Colonic mucosa (tissue), 4 donors: ENCODE data around the gene CPAMD8. TPM values are rescaled to one million over a fixed set of nuclear protein-coding genes. Genes with fewer than 3 reads are reported as not detected.

Experiments used
- DNase-seq: peaks from one replicate; pipeline ENCODE4 v3.0.0-alpha.2; 2020
- H3K27ac ChIP-seq: fragments of 200-600 bp; one replicate; pipeline ENCODE4 v1.8.0; 2021
- H3K27me3 ChIP-seq: fragments of 200-600 bp; one replicate; pipeline ENCODE4 v1.8.0; 2021
- H3K36me3 ChIP-seq: fragments of 200-600 bp; one replicate; pipeline ENCODE4 v1.8.0; 2021
- H3K4me1 ChIP-seq: fragments of 200-600 bp; one replicate; pipeline ENCODE4 v1.8.0; 2021; ENCODE audit warnings: mild to moderate bottlenecking
- H3K4me3 ChIP-seq: fragments of 200-600 bp; one replicate; pipeline ENCODE4 v1.8.0; 2021
- H3K9ac ChIP-seq, 2 donors: one replicate each; pipeline ENCODE4 v1.7.0; 2013; ENCODE audit warnings: control low read depth in 2 of 2, low read depth in 2 of 2, low read length in 2 of 2
- H3K9me3 ChIP-seq: fragments of 200-600 bp; one replicate; pipeline ENCODE4 v1.8.0; 2021
- intact Hi-C: fragments of 100-400 bp; cut with DNase I; formaldehyde crosslinking; loops from one replicate; pipeline ENCODE4 v1.14.1; 2022
- total RNA-seq, 2 donors: library from RNA; stranded (reverse); fragmentation: NEBNext Ultra II Directional in 1 of 2; extraction: Animal tissue kit (Norgen Biotek cat#: 25700) in 1 of 2; gene quantifications; one replicate each; pipeline ENCODE4 v1.2.1, GENCODE V29; 2021
- TF ChIP-seq, protein P1 (sequence below): fragments of 200-600 bp; IDR thresholded peaks from one replicate; pipeline ENCODE4 v1.8.0; 2022; ENCODE audit warnings: antibody characterized with exemption, mild to moderate bottlenecking
- donor health status: healthy.
- donor health status: DM: no; HTN: no; CAD: no.
- donor health status: DM: no; HTN: no; CAD: no.

CPAMD8 gene
- total RNA-seq, 2 donors from 2014 or later, result 1.8 to 3.5 TPM

- H3K27me3 ChIP-seq, result no peaks in the 10 kb centered on the region
- no peaks in the 10 kb centered on the region for H3K9me3 ChIP-seq
- intact Hi-C loops, result no loop called here
- TF ChIP-seq, protein P1, sequence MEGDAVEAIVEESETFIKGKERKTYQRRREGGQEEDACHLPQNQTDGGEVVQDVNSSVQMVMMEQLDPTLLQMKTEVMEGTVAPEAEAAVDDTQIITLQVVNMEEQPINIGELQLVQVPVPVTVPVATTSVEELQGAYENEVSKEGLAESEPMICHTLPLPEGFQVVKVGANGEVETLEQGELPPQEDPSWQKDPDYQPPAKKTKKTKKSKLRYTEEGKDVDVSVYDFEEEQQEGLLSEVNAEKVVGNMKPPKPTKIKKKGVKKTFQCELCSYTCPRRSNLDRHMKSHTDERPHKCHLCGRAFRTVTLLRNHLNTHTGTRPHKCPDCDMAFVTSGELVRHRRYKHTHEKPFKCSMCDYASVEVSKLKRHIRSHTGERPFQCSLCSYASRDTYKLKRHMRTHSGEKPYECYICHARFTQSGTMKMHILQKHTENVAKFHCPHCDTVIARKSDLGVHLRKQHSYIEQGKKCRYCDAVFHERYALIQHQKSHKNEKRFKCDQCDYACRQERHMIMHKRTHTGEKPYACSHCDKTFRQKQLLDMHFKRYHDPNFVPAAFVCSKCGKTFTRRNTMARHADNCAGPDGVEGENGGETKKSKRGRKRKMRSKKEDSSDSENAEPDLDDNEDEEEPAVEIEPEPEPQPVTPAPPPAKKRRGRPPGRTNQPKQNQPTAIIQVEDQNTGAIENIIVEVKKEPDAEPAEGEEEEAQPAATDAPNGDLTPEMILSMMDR, result no peak
- DNase-seq, result no peak
- no peak overlapping the region for H3K9ac ChIP-seq
- no peak overlapping the region for H3K27ac ChIP-seq
- no peak overlapping the region for H3K4me3 ChIP-seq
- H3K36me3 ChIP-seq, result no peaks in the 10 kb centered on the region
- H3K4me1 ChIP-seq, result no peaks in the 10 kb centered on the region
Measured at GRCh38 chr19:17011485-17011884, 15.1 kb downstream of the CPAMD8 start.

- no peak for DNase-seq
- no peaks in the 10 kb centered on the region for H3K27me3 ChIP-seq
- no peak overlapping the region for H3K27ac ChIP-seq
- no peak overlapping the region for H3K4me3 ChIP-seq
- H3K9ac ChIP-seq, result no peak overlapping the region
- no peaks in the 10 kb centered on the region for H3K4me1 ChIP-seq
- no peaks in the 10 kb centered on the region for H3K36me3 ChIP-seq
- no peaks in the 10 kb centered on the region for H3K9me3 ChIP-seq
- intact Hi-C loops, result no loop called here
- TF ChIP-seq, protein P1, result no peak
Measured at GRCh38 chr19:17006579-17006978, 20.0 kb downstream of the CPAMD8 start.

GRCh38 chr19:17005000-17005399 lies 21.6 kb downstream of the CPAMD8 start:
- DNase-seq, result no peak
- TF ChIP-seq, protein P1, result no peak
- H3K9me3 ChIP-seq, result no peaks in the 10 kb centered on the region
- H3K4me3 ChIP-seq, result no peak overlapping the region
- H3K4me1 ChIP-seq, result no peaks in the 10 kb centered on the region
- intact Hi-C loops, result no loop called here
- H3K36me3 ChIP-seq, result no peaks in the 10 kb centered on the region
- no peaks in the 10 kb centered on the region for H3K27me3 ChIP-seq
- H3K27ac ChIP-seq, result no peak overlapping the region
- H3K9ac ChIP-seq, result no peak overlapping the region

DNA sequence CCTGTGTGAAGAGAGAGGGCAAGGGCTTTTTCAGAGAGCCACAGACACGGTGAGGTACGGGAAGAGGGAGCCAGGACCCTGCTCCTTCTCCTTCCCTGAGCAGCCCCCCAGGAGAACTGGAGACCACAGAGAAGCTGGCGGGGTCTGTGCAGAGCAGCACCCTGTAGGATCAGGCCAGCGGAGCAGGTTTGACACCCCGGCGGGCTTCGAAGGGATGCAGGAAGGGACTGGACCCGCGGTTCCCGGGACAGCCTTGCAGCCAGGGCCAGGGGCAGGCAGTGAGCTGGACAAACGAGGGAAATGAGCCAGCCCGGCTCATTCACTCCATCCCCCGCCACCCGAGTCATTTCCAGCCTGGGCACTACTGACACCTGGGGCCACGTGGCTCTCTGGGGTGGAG lies 22.2 kb downstream of the CPAMD8 start:
- no peaks in the 10 kb centered on the region for H3K36me3 ChIP-seq
- H3K9ac ChIP-seq, result no peak overlapping the region
- H3K4me3 ChIP-seq, result no peak overlapping the region
- TF ChIP-seq, protein P1, result no peak
- H3K27ac ChIP-seq, result no peak overlapping the region
- H3K9me3 ChIP-seq, result no peaks in the 10 kb centered on the region
- H3K4me1 ChIP-seq, result no peaks in the 10 kb centered on the region
- H3K27me3 ChIP-seq, result no peaks in the 10 kb centered on the region
- DNase-seq, result no peak
- intact Hi-C loops, result no loop called here

DNA sequence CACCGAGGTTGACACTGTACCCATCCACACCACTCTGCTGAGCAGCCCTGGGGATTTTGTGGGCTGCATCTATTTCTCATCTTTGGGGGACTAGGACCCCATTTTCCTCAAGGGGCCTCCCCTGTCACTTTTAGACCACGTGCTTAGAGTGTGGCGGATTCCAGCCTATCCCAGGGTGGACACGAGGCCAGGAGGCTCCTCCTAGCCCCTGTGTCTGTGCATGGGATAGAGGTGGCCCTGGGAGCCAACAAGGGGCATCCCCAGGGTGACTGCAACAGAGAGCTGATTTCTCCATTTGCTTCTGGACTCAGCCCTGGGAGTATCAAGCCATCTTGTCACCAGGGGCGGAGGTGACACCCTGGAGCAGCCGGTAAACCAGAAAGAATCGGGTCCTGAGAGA lies 24.2 kb downstream of the CPAMD8 start:
- no peaks in the 10 kb centered on the region for H3K27me3 ChIP-seq
- intact Hi-C loops, result no loop called here
- TF ChIP-seq, protein P1, result no peak
- no peak overlapping the region for H3K27ac ChIP-seq
- H3K36me3 ChIP-seq, result no peaks in the 10 kb centered on the region
- DNase-seq, result no peak
- H3K4me3 ChIP-seq, result no peak overlapping the region
- no peaks in the 10 kb centered on the region for H3K9me3 ChIP-seq
- no peak overlapping the region for H3K9ac ChIP-seq
- H3K4me1 ChIP-seq, result no peaks in the 10 kb centered on the region
